Measurements from ENCODE around the gene CTXND2. TPM values are rescaled to one million over a fixed set of nuclear protein-coding genes. Genes with fewer than 3 reads are reported as not detected.
"Not testable (repeated sequence)": the region's sequence is repeated elsewhere in the genome, so short reads cannot be mapped to it uniquely, and the experiment has no call there.

Gene CTXND2
- not detected in 2 replicates for total RNA-seq (2014; rRNA removed; shearing (Covaris generic))

GRCh38 chr1:150887018-150887417 is at the start of gene CTXND2:
Gene CTXND2, plus strand, starts transcription at chr1:150887136. Its CDS starts 25,179 bp downstream, at chr1:150912315.
- DNase-seq (ENCODE audit: low spot score): no peak

- not testable (repeated sequence) for DNase-seq (ENCODE audit: low spot score)
Observed at GRCh38 chr1:150840850-150841249, 46.1 kb upstream of the CTXND2 start.

- DNase-seq (ENCODE audit: low spot score): no peak
Observed at GRCh38 chr1:150841626-150842025, 45.3 kb upstream of the CTXND2 start.

- no peak for DNase-seq (ENCODE audit: low spot score)
Observed at GRCh38 chr1:150842343-150842742, 44.6 kb upstream of the CTXND2 start.

- no peak for DNase-seq (ENCODE audit: low spot score)
Observed at GRCh38 chr1:150842964-150843363, 44.0 kb upstream of the CTXND2 start.

- no peak for DNase-seq (ENCODE audit: low spot score)
Observed at GRCh38 chr1:150843474-150843873, 43.5 kb upstream of the CTXND2 start.

- no peak for DNase-seq (ENCODE audit: low spot score)
Observed at GRCh38 chr1:150846473-150847146, 40.3 kb upstream of the CTXND2 start.

GRCh38 chr1:150850801-150851362 is 36.1 kb upstream of the CTXND2 start:
- not testable (repeated sequence) for DNase-seq (ENCODE audit: low spot score)

- not testable (repeated sequence) for DNase-seq (ENCODE audit: low spot score)
Observed at GRCh38 chr1:150852734-150853133, 34.2 kb upstream of the CTXND2 start.

GRCh38 chr1:150863724-150864123 is 23.2 kb upstream of the CTXND2 start:
- DNase-seq (ENCODE audit: low spot score): no peak

- not testable (repeated sequence) for DNase-seq (ENCODE audit: low spot score)
Observed at GRCh38 chr1:150864200-150864599, 22.7 kb upstream of the CTXND2 start.

- DNase-seq (ENCODE audit: low spot score): no peak
Observed at GRCh38 chr1:150869683-150870082, 17.3 kb upstream of the CTXND2 start.

GRCh38 chr1:150872572-150872971 is 14.4 kb upstream of the CTXND2 start:
- no peak for DNase-seq (ENCODE audit: low spot score)

GRCh38 chr1:150873521-150873920 is 13.4 kb upstream of the CTXND2 start:
- DNase-seq (ENCODE audit: low spot score): no peak

- no peak for DNase-seq (ENCODE audit: low spot score)
Observed at GRCh38 chr1:150874455-150875196, 12.3 kb upstream of the CTXND2 start.

- DNase-seq (ENCODE audit: low spot score): no peak
Observed at GRCh38 chr1:150875197-150876118, 11.5 kb upstream of the CTXND2 start.

- peak; percentile 66 for DNase-seq (ENCODE audit: low spot score)
Observed at GRCh38 chr1:150876119-150876454, 10.8 kb upstream of the CTXND2 start.

GRCh38 chr1:150878931-150879330 is 8.0 kb upstream of the CTXND2 start:
- DNase-seq (ENCODE audit: low spot score): not testable (repeated sequence)

- DNase-seq (ENCODE audit: low spot score): no peak
Observed at GRCh38 chr1:150881331-150882070, 5.4 kb upstream of the CTXND2 start.

- not testable (repeated sequence) for DNase-seq (ENCODE audit: low spot score)
Observed at GRCh38 chr1:150883121-150883520, 3.8 kb upstream of the CTXND2 start.

- no peak for DNase-seq (ENCODE audit: low spot score)
Observed at GRCh38 chr1:150888727-150889126, 1.8 kb downstream of the CTXND2 start.
